ENCODE measurements around the gene POLR2L.

POLR2L gene

DNA sequence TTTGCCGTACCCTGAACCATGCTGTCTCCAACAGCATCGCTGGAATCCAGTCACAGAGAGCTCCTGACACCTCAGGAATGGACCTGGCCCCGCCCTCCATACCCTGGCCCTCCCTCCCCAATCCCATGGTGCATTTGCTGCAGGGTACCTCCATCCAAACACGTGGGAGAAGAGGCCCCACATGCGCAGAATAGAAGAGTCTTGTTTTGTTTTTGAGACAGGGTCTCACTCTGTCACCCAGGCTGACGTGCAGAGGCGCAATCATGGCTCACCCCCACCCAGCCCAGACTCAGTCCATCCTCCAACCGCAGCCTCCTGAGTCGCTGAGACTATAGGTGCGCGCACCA lies 25.9 kb downstream of the POLR2L start:
- no CpG with 5 or more reads among the region's 11 CpGs for WGBS, 2 donors (ENCODE audit: extremely low coverage in 2 of 2, insufficient read length in 2 of 2, insufficient replicate concordance in 1 of 2)
- peaks cover 11% of the 10 kb centered on the region for H3K79me1 ChIP-seq (ENCODE audit: low read depth, low read length)
- no peak overlapping the region for H2BK120ac ChIP-seq (ENCODE audit: low read depth, low read length)
- no peak overlapping the region for H3K27ac ChIP-seq (replicated peaks; ENCODE audit: low read length)
- no peak overlapping the region for H2BK5ac ChIP-seq (ENCODE audit: low read length)
- H3K14ac ChIP-seq (ENCODE audit: low read length) = no peak overlapping the region
- no peak overlapping the region for H2BK12ac ChIP-seq (ENCODE audit: low read length)
- no peak for DNase-seq (ENCODE audit: low spot score)
- no peak overlapping the region for H2BK15ac ChIP-seq (ENCODE audit: low read length)
- H3K27me3 ChIP-seq (ENCODE audit: control insufficient read depth in 3 of 3, insufficient read depth in 3 of 3, low read depth in 1 of 3, low read length in 3 of 3) = no peaks in the 10 kb centered on the region
- H3K4me1 ChIP-seq (ENCODE audit: control insufficient read depth in 2 of 2, insufficient read depth in 1 of 2, low read depth in 1 of 2, low read length in 2 of 2) = peaks cover 12 to 15% of the 10 kb centered on the region in 2 donors
- no peak overlapping the region for H3K4ac ChIP-seq (ENCODE audit: low read length)
- no peak overlapping the region for H3K4me3 ChIP-seq (ENCODE audit: low read length in 2 of 2)
- H3K18ac ChIP-seq (ENCODE audit: low read length) = no peak overlapping the region
- H3K36me3 ChIP-seq (replicated peaks in 1 of 2; ENCODE audit: control insufficient read depth in 2 of 2, insufficient read depth in 2 of 2, low read length in 2 of 2) = peaks cover 25 to 36% of the 10 kb centered on the region in 2 donors
- H2AFZ ChIP-seq (ENCODE audit: low read length) = no peak overlapping the region
- H3K9me3 ChIP-seq (replicated peaks in 1 of 2; ENCODE audit: control insufficient read depth in 2 of 2, insufficient read depth in 1 of 2, low read depth in 1 of 2, low read length in 2 of 2) = peaks cover 0 to 2% of the 10 kb centered on the region in 2 donors
- no peak overlapping the region for H4K91ac ChIP-seq (ENCODE audit: low read depth, low read length, poor library complexity)
- H4K8ac ChIP-seq (ENCODE audit: low read depth, low read length) = no peak overlapping the region
- H2AK5ac ChIP-seq (ENCODE audit: low read depth, low read length) = peak overlapping the region; percentile 10
- no peak overlapping the region for H3K9ac ChIP-seq (ENCODE audit: low read depth, low read length, poor library complexity)
- no peak overlapping the region for H3K4me2 ChIP-seq (ENCODE audit: insufficient read depth, low read length, poor library complexity, severe bottlenecking)
- H3K23ac ChIP-seq (ENCODE audit: low read depth, low read length, poor library complexity) = no peak overlapping the region

DNA sequence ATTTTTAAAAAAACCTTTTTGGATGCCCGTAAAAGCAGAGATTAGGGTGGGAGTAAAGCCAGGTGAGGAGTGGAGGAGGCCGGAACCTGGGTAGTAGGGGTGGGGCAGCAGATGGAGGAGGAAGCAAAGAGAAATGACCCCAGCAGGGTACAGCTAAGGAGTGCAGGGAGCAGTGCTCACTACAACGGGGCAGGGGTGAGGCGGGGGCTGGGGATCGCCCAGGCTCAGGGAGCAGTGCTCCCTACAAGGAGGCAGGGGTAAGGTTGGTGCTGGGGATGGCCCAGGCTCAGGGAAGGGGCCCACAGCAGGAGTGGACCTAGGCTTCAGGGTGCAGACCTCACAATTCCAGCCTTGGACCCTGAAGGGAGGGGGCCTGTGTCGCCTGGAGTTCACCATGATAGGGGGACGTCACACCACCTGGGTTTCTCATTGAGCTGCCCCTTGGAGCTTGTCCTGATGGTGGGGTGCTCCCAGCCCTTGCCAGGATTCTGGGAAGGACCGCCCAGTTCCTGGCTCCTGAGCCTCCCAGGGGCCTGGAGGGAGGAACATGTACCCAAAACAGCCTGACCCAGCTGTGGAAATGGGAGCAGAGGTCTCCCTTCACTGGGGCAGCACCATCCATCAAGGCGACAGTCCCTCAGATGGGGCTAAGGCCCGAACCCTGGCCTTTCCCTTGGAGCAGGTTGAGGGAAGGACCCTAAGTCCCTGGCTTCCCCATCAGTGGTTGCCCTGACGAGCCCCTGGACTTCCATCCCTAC lies 26.5 kb downstream of the POLR2L start:
- no peak overlapping the region for H3K4me3 ChIP-seq (ENCODE audit: low read length in 2 of 2)

DNA sequence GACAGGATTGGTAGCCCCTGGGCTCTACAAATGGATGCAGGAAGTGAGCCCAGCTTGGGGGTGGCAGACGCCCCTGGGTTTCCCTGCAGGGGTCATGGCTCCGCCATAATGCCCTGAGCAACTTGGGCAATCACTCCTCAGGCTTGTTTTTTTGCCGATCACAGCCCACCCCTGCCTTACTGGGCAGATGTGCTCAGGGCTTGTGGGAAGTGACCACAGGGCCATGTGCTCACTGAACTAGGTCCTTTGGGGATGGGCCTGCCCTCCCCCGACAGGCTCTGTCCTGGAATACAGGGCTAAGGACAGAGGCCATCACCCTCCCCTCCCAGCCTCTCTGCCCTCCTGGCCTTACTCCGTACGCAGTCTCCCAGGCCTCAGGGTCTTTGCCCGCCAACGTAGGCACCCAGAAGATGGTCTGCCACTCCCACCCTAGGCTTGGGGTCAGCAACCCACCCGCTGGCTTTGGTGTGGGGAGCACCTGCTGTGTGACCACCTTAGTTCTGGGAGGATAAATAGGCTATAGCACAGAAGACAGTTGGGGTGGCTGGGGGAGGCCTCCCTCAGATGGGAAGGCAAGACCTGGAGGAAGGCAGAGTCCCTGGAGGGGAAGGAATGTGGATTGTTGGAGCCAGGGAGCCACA lies 28.8 kb downstream of the POLR2L start:
- Histone ChIP-seq H3K18ac (ENCODE audit: low read length) (no peak overlapping the region), H3K79me1 (ENCODE audit: low read depth, low read length) (peaks cover 17% of the 10 kb centered on the region), H3K27ac (replicated peaks; ENCODE audit: low read length) (no peak overlapping the region), H2AFZ (ENCODE audit: low read length) (no peak overlapping the region), H4K91ac (ENCODE audit: low read depth, low read length, poor library complexity) (no peak overlapping the region), H3K27me3 (ENCODE audit: control insufficient read depth in 3 of 3, insufficient read depth in 3 of 3, low read depth in 1 of 3, low read length in 3 of 3) (no peaks in the 10 kb centered on the region), H3K9ac (ENCODE audit: low read depth, low read length, poor library complexity) (no peak overlapping the region), H3K14ac (ENCODE audit: low read length) (no peak overlapping the region), H2AK5ac (ENCODE audit: low read depth, low read length) (no peak overlapping the region), H2BK120ac (ENCODE audit: low read depth, low read length) (no peak overlapping the region), H3K9me3 (replicated peaks in 1 of 2; ENCODE audit: control insufficient read depth in 2 of 2, insufficient read depth in 1 of 2, low read depth in 1 of 2, low read length in 2 of 2) (peaks cover 0 to 2% of the 10 kb centered on the region in 2 donors), H3K4me3 (ENCODE audit: low read length in 2 of 2) (no peak overlapping the region), H3K23ac (ENCODE audit: low read depth, low read length, poor library complexity) (no peak overlapping the region), H4K8ac (ENCODE audit: low read depth, low read length) (peak overlapping the region; percentile 48), H3K4me2 (ENCODE audit: insufficient read depth, low read length, poor library complexity, severe bottlenecking) (no peak overlapping the region), H3K36me3 (replicated peaks in 1 of 2; ENCODE audit: control insufficient read depth in 2 of 2, insufficient read depth in 2 of 2, low read length in 2 of 2) (peaks cover 29 to 39% of the 10 kb centered on the region in 2 donors), H2BK15ac (ENCODE audit: low read length) (no peak overlapping the region), H2BK5ac (ENCODE audit: low read length) (no peak overlapping the region), H2BK12ac (ENCODE audit: low read length) (no peak overlapping the region), H3K4ac (ENCODE audit: low read length) (no peak overlapping the region), H3K4me1 (ENCODE audit: control insufficient read depth in 2 of 2, insufficient read depth in 1 of 2, low read depth in 1 of 2, low read length in 2 of 2) (peaks cover 5 to 15% of the 10 kb centered on the region in 2 donors)
- no CpG with 5 or more reads among the region's 9 CpGs for WGBS, 2 donors (ENCODE audit: extremely low coverage in 2 of 2, insufficient read length in 2 of 2, insufficient replicate concordance in 1 of 2)
- DNase-seq (ENCODE audit: low spot score) = no peak

More for the DNA sequence above, 26.5 kb downstream of the POLR2L start:
- Histone ChIP-seq H4K91ac (ENCODE audit: low read depth, low read length, poor library complexity) (no peak overlapping the region), H4K8ac (ENCODE audit: low read depth, low read length) (peak overlapping the region; percentile 52), H2BK120ac (ENCODE audit: low read depth, low read length) (no peak overlapping the region), H3K9ac (ENCODE audit: low read depth, low read length, poor library complexity) (no peak overlapping the region), H2AK5ac (ENCODE audit: low read depth, low read length) (peak overlapping the region; percentile 10), H2BK15ac (ENCODE audit: low read length) (no peak overlapping the region), H3K36me3 (replicated peaks in 1 of 2; ENCODE audit: control insufficient read depth in 2 of 2, insufficient read depth in 2 of 2, low read length in 2 of 2) (peaks cover 29 to 38% of the 10 kb centered on the region in 2 donors), H3K23ac (ENCODE audit: low read depth, low read length, poor library complexity) (peak overlapping the region; percentile 65), H3K4me2 (ENCODE audit: insufficient read depth, low read length, poor library complexity, severe bottlenecking) (no peak overlapping the region), H2AFZ (ENCODE audit: low read length) (no peak overlapping the region), H3K79me1 (ENCODE audit: low read depth, low read length) (peaks cover 14% of the 10 kb centered on the region), H3K18ac (ENCODE audit: low read length) (no peak overlapping the region), H3K4ac (ENCODE audit: low read length) (no peak overlapping the region), H3K27ac (replicated peaks; ENCODE audit: low read length) (no peak overlapping the region), H3K9me3 (replicated peaks in 1 of 2; ENCODE audit: control insufficient read depth in 2 of 2, insufficient read depth in 1 of 2, low read depth in 1 of 2, low read length in 2 of 2) (peaks cover 0 to 2% of the 10 kb centered on the region in 2 donors), H3K27me3 (ENCODE audit: control insufficient read depth in 3 of 3, insufficient read depth in 3 of 3, low read depth in 1 of 3, low read length in 3 of 3) (no peaks in the 10 kb centered on the region), H3K4me1 (ENCODE audit: control insufficient read depth in 2 of 2, insufficient read depth in 1 of 2, low read depth in 1 of 2, low read length in 2 of 2) (peaks cover 11 to 20% of the 10 kb centered on the region in 2 donors), H2BK5ac (ENCODE audit: low read length) (no peak overlapping the region), H3K14ac (ENCODE audit: low read length) (no peak overlapping the region), H2BK12ac (ENCODE audit: low read length) (no peak overlapping the region)
- no peak for DNase-seq (ENCODE audit: low spot score)
- WGBS, 2 donors (ENCODE audit: extremely low coverage in 2 of 2, insufficient read length in 2 of 2, insufficient replicate concordance in 1 of 2) = no CpG with 5 or more reads among the region's 11 CpGs

DNA sequence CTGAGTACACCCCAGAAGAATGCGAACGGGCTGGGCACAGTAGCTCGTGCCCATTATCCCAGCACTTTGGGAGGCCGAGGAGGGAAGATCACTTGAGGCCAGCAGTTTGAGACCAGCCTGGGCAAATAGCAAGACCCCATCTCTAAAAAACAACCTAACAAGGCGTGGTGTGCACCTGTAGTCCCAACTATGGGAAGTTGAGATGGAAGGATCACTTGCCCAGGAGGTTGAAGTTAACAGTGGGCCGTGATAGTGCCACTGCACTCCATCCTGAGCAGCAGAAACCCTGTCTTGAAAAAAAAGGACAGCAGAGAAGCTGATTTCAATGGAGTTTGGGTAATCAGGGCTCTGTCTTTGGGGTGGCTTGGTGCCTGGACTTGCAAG lies 29.3 kb downstream of the POLR2L start:
- Histone ChIP-seq H3K18ac (ENCODE audit: low read length) (no peak overlapping the region), H2BK12ac (ENCODE audit: low read length) (no peak overlapping the region), H3K27me3 (ENCODE audit: control insufficient read depth in 3 of 3, insufficient read depth in 3 of 3, low read depth in 1 of 3, low read length in 3 of 3) (no peaks in the 10 kb centered on the region), H3K14ac (ENCODE audit: low read length) (no peak overlapping the region), H3K27ac (replicated peaks; ENCODE audit: low read length) (no peak overlapping the region), H3K4ac (ENCODE audit: low read length) (no peak overlapping the region), H2BK120ac (ENCODE audit: low read depth, low read length) (no peak overlapping the region), H3K9ac (ENCODE audit: low read depth, low read length, poor library complexity) (no peak overlapping the region), H4K8ac (ENCODE audit: low read depth, low read length) (no peak overlapping the region), H3K4me3 (ENCODE audit: low read length in 2 of 2) (no peak overlapping the region), H4K91ac (ENCODE audit: low read depth, low read length, poor library complexity) (no peak overlapping the region), H3K9me3 (replicated peaks in 1 of 2; ENCODE audit: control insufficient read depth in 2 of 2, insufficient read depth in 1 of 2, low read depth in 1 of 2, low read length in 2 of 2) (peaks cover 0 to 2% of the 10 kb centered on the region in 2 donors), H3K4me2 (ENCODE audit: insufficient read depth, low read length, poor library complexity, severe bottlenecking) (no peak overlapping the region), H2AK5ac (ENCODE audit: low read depth, low read length) (no peak overlapping the region), H2BK5ac (ENCODE audit: low read length) (no peak overlapping the region), H2AFZ (ENCODE audit: low read length) (no peak overlapping the region), H2BK15ac (ENCODE audit: low read length) (no peak overlapping the region), H3K23ac (ENCODE audit: low read depth, low read length, poor library complexity) (no peak overlapping the region), H3K79me1 (ENCODE audit: low read depth, low read length) (peaks cover 19% of the 10 kb centered on the region), H3K4me1 (ENCODE audit: control insufficient read depth in 2 of 2, insufficient read depth in 1 of 2, low read depth in 1 of 2, low read length in 2 of 2) (peaks cover 8 to 18% of the 10 kb centered on the region in 2 donors), H3K36me3 (replicated peaks in 1 of 2; ENCODE audit: control insufficient read depth in 2 of 2, insufficient read depth in 2 of 2, low read length in 2 of 2) (peaks cover 29 to 39% of the 10 kb centered on the region in 2 donors)
- no CpG with 5 or more reads among the region's 6 CpGs for WGBS, 2 donors (ENCODE audit: extremely low coverage in 2 of 2, insufficient read length in 2 of 2, insufficient replicate concordance in 1 of 2)
- no peak for DNase-seq (ENCODE audit: low spot score)
